CD4-positive, alpha-beta T cell (primary cell): ENCODE measurements around the gene ARGFX. TPM values are rescaled to one million over a fixed set of nuclear protein-coding genes. Genes with fewer than 3 reads are reported as not detected.
"Not testable (repeated sequence)": the region's sequence is repeated elsewhere in the genome, so short reads cannot be mapped to it uniquely, and the experiment has no call there.

Experiments used
- ATAC-seq: fragments of 200-7000 bp; cut with Tn5 transposase; one replicate; pipeline ENCODE4 v1.10.0; 2022; ENCODE audit warnings: mild to moderate bottlenecking; ENCODE audit not compliant: poor library complexity
- CTCF ChIA-PET: fragments of 350-600 bp; sonication (Branson Sonifier 250); formaldehyde crosslinking; loops from one replicate; lab custom pipeline; 2021; ENCODE audit warnings: antibody characterized with exemption, inconsistent platforms; lab: Charles Lee
- POLR2A ChIA-PET: fragments of 350-600 bp; sonication (Branson Sonifier 250); formaldehyde crosslinking; loops from one replicate; lab custom pipeline; 2021; ENCODE audit warnings: antibody characterized with exemption, inconsistent platforms; lab: Charles Lee
- DNase-seq, 14 experiments: peaks; one replicate each; pipeline ENCODE4 v3.0.0-alpha.2; 2013 to 2020; ENCODE audit warnings: mixed read lengths in 2 of 14
- H3K27ac ChIP-seq, 2 donors: one replicate each; pipeline versions ENCODE4 v1.5.1 to v1.7.0; 2013; ENCODE audit warnings: low read length in 2 of 2, low read depth in 1 of 2, mild to moderate bottlenecking in 1 of 2
- H3K27me3 ChIP-seq, 2 experiments: 1 replicate in 1 of 2; 2 replicates in 1 of 2; pipeline versions ENCODE4 v1.6.1 to v1.7.0; 2013; ENCODE audit warnings: low read length in 2 of 2, control low read depth in 1 of 2, mild to moderate bottlenecking in 1 of 2, moderate library complexity in 1 of 2; ENCODE audit not compliant: insufficient read depth in 2 of 2, control insufficient read depth in 1 of 2
- H3K36me3 ChIP-seq: one replicate; pipeline ENCODE4 v1.6.1; 2013; ENCODE audit warnings: low read length, control low read depth; ENCODE audit not compliant: insufficient read depth
- H3K4me1 ChIP-seq: one replicate; pipeline ENCODE4 v1.6.1; 2013; ENCODE audit warnings: low read length, control low read depth; ENCODE audit not compliant: insufficient read depth
- H3K4me3 ChIP-seq: one replicate; pipeline ENCODE4 v1.5.1; 2013; ENCODE audit warnings: mild to moderate bottlenecking, low read length, moderate library complexity
- H3K9me3 ChIP-seq, 2 experiments: 1 replicate in 1 of 2; 2 replicates in 1 of 2; pipeline versions ENCODE4 v1.6.1 to v1.7.0; 2013; ENCODE audit warnings: low read length in 2 of 2, mild to moderate bottlenecking in 2 of 2, control low read depth in 1 of 2, moderate library complexity in 1 of 2; ENCODE audit not compliant: control insufficient read depth in 1 of 2, insufficient read depth in 1 of 2
- H3K27ac Mint-ChIP-seq: one replicate; pipeline ENCODE4 v1.8.0; 2020; ENCODE audit warnings: mixed read lengths
- H3K27me3 Mint-ChIP-seq: one replicate; pipeline ENCODE4 v1.8.0; 2021; ENCODE audit warnings: mixed read lengths
- H3K36me3 Mint-ChIP-seq: one replicate; pipeline ENCODE4 v1.8.0; 2021; ENCODE audit warnings: low read depth, mixed read lengths
- H3K4me1 Mint-ChIP-seq: one replicate; pipeline ENCODE4 v1.8.0; 2021; ENCODE audit warnings: low read depth, mixed read lengths
- H3K4me3 Mint-ChIP-seq: one replicate; pipeline ENCODE4 v1.8.0; 2020; ENCODE audit warnings: mild to moderate bottlenecking, mixed read lengths
- H3K9me3 Mint-ChIP-seq: one replicate; pipeline ENCODE4 v1.8.0; 2020; ENCODE audit warnings: mixed read lengths
- CTCF ChIP-seq: fragments of 200-600 bp; IDR thresholded peaks from one replicate; pipeline ENCODE4 v1.8.0; 2022; ENCODE audit warnings: antibody characterized with exemption, mild to moderate bottlenecking
- intact Hi-C, 2 experiments: fragments of 100-400 bp; cut with DNase I in 1 of 2; cut with micrococcal nuclease in 1 of 2; formaldehyde crosslinking; loops; one replicate each; pipeline versions ENCODE4 v1.15.1 to v1.9.0; 2023 to 2025; cut with DNase I, micrococcal nuclease
- total RNA-seq, 174 experiments: library from RNA in 2 of 174; stranded (reverse) in 2 of 174; gene quantifications; one replicate each; pipeline ENCODE4 v1.2.3 and lab custom pipeline; 2021 to 2026

Gene ARGFX
- total RNA-seq, 2 experiments from 2014 or later = not detected

GRCh38 chr3:121594850-121595249, 27.1 kb downstream of the ARGFX start:
- Mint-ChIP-seq H3K36me3 (no peaks in the 10 kb centered on the region), H3K9me3 (no peaks in the 10 kb centered on the region), H3K4me1 (no peaks in the 10 kb centered on the region), H3K4me3 (no peak overlapping the region), H3K27ac (no peak overlapping the region), H3K27me3 (no peaks in the 10 kb centered on the region)
- TF ChIP-seq CTCF = no peak
- Histone ChIP-seq H3K36me3 (no peaks in the 10 kb centered on the region), H3K27ac (no peak overlapping the region), H3K9me3 (no peaks in the 10 kb centered on the region), H3K4me1 (no peaks in the 10 kb centered on the region), H3K4me3 (no peak overlapping the region), H3K27me3 (no peaks in the 10 kb centered on the region)
- POLR2A ChIA-PET = no interaction called here
- DNase-seq (no peak), ATAC-seq (no peak)
- CTCF ChIA-PET = no interaction called here
- intact Hi-C loops = no loop called here

GRCh38 chr3:121595765-121596406, 28.1 kb downstream of the ARGFX start:
- H3K9me3 Mint-ChIP-seq = no peaks in the 10 kb centered on the region
- POLR2A ChIA-PET = no interaction called here
- H3K4me3 Mint-ChIP-seq = no peak overlapping the region
- no peaks in the 10 kb centered on the region for H3K36me3 ChIP-seq
- DNase-seq (no peak), ATAC-seq (no peak)
- H3K4me1 ChIP-seq = no peaks in the 10 kb centered on the region
- H3K27ac ChIP-seq = no peak overlapping the region
- H3K27me3 ChIP-seq = no peaks in the 10 kb centered on the region
- H3K27me3 Mint-ChIP-seq = no peaks in the 10 kb centered on the region
- TF ChIP-seq CTCF = no peak
- no peaks in the 10 kb centered on the region for H3K36me3 Mint-ChIP-seq
- no peak overlapping the region for H3K27ac Mint-ChIP-seq
- H3K4me3 ChIP-seq = no peak overlapping the region
- no peaks in the 10 kb centered on the region for H3K4me1 Mint-ChIP-seq
- intact Hi-C loops = no loop called here
- CTCF ChIA-PET = interaction anchor here (0.6 kb wide), 1 partner anchor 34 kb away, joined by 3 read pairs; no protein-coding TSS in a partner anchor
- no peaks in the 10 kb centered on the region for H3K9me3 ChIP-seq

GRCh38 chr3:121598564-121598963, 30.8 kb downstream of the ARGFX start:
- Mint-ChIP-seq H3K27ac (no peak overlapping the region), H3K4me3 (no peak overlapping the region), H3K36me3 (no peaks in the 10 kb centered on the region), H3K27me3 (no peaks in the 10 kb centered on the region), H3K9me3 (no peaks in the 10 kb centered on the region), H3K4me1 (no peaks in the 10 kb centered on the region)
- CTCF ChIA-PET = no interaction called here
- DNase-seq (no peak), ATAC-seq (no peak)
- Histone ChIP-seq H3K4me3 (no peak overlapping the region), H3K4me1 (no peaks in the 10 kb centered on the region), H3K27ac (no peak overlapping the region), H3K36me3 (no peaks in the 10 kb centered on the region), H3K9me3 (no peaks in the 10 kb centered on the region), H3K27me3 (no peaks in the 10 kb centered on the region)
- intact Hi-C loops = no loop called here
- POLR2A ChIA-PET = no interaction called here
- TF ChIP-seq CTCF = no peak

GRCh38 chr3:121599900-121600299, 32.2 kb downstream of the ARGFX start:
- H3K4me1 ChIP-seq, H3K9me3 Mint-ChIP-seq, H3K27ac ChIP-seq, POLR2A ChIA-PET, DNase-seq, ATAC-seq, H3K27ac Mint-ChIP-seq, H3K27me3 ChIP-seq, H3K4me3 Mint-ChIP-seq, H3K36me3 ChIP-seq, H3K27me3 Mint-ChIP-seq, H3K36me3 Mint-ChIP-seq, H3K9me3 ChIP-seq, intact Hi-C loops, H3K4me3 ChIP-seq, H3K4me1 Mint-ChIP-seq: not testable (repeated sequence)
- CTCF ChIA-PET = interaction anchor here (0.7 kb wide), 1 partner anchor 46 kb away, joined by 4 read pairs; no protein-coding TSS in a partner anchor
